Loucy (cell line): ENCODE measurements around the gene TNNT2.
A peak's percentile ranks its signal among the peaks of the same experiment; 100 is the strongest.

Experiments
- EZH2phosphoT487 ChIP-seq: fragments of 200-600 bp; IDR thresholded peaks from 2 replicates; pipeline ENCODE4 v1.6.1; 2018; ENCODE audit warnings: antibody characterized with exemption, mild to moderate bottlenecking, moderate library complexity, borderline replicate concordance
- TF ChIP-seq, protein P1 (sequence below): fragments of 200-600 bp; sonication (generic); conservative IDR thresholded peaks from 2 replicates; pipeline ENCODE4 v1.5.1; 2014; ENCODE audit warnings: mild to moderate bottlenecking, antibody characterized with exemption, low read length

DNA sequence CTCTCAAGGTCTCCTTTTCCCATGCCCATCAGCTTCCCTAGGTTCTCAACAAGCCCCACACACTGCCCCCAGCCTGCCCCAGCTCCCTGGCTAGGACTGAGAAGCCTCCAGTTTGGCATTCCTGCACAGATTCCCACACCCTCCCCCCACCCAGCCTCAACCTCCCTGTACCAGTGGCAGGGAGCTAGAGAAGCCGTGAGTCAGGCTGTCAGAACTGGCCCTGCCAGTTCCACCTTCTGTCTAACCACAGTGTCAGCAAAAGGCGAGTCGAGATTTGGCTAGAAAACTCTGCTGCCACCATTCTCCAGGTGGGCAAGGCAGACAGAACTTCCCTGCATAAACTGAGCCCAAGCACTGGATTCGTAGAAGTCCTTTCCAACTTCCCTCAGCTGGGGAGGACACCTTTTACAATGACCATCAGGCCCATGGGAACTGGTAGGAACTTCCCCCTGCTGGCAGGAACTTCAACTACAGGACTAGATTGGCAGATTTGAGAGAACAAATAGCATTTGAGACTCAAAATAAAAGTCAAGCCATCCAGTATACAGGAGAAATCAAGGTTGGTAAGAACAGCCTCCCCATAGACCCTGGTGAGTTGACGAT lies 31.0 kb downstream of the TNNT2 start:
- TF ChIP-seq, protein P1, sequence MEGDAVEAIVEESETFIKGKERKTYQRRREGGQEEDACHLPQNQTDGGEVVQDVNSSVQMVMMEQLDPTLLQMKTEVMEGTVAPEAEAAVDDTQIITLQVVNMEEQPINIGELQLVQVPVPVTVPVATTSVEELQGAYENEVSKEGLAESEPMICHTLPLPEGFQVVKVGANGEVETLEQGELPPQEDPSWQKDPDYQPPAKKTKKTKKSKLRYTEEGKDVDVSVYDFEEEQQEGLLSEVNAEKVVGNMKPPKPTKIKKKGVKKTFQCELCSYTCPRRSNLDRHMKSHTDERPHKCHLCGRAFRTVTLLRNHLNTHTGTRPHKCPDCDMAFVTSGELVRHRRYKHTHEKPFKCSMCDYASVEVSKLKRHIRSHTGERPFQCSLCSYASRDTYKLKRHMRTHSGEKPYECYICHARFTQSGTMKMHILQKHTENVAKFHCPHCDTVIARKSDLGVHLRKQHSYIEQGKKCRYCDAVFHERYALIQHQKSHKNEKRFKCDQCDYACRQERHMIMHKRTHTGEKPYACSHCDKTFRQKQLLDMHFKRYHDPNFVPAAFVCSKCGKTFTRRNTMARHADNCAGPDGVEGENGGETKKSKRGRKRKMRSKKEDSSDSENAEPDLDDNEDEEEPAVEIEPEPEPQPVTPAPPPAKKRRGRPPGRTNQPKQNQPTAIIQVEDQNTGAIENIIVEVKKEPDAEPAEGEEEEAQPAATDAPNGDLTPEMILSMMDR, result peak; percentile 60
- TF ChIP-seq EZH2phosphoT487, result no peak
